Upper lobe of right lung (tissue), 1 donor: ENCODE results near the gene NABP2. TPM values are rescaled to one million over a fixed set of nuclear protein-coding genes. Genes with fewer than 3 reads are reported as not detected.

Experiments used
- ATAC-seq: fragments of 200-7000 bp; cut with Tn5 transposase; one replicate; pipeline ENCODE4 v1.9.1; 2020; ENCODE audit warnings: mild to moderate bottlenecking, moderate library complexity
- DNase-seq: peaks from one replicate; pipeline ENCODE4 v3.0.0-alpha.2; 2020
- H3K27ac ChIP-seq: fragments of 200-600 bp; one replicate; pipeline ENCODE4 v1.8.0; 2022
- H3K27me3 ChIP-seq: fragments of 200-600 bp; one replicate; pipeline ENCODE4 v1.8.0; 2022; ENCODE audit warnings: mild to moderate bottlenecking
- H3K36me3 ChIP-seq: fragments of 200-600 bp; one replicate; pipeline ENCODE4 v1.8.0; 2022
- H3K4me1 ChIP-seq: fragments of 200-600 bp; one replicate; pipeline ENCODE4 v1.8.0; 2022
- H3K4me3 ChIP-seq: fragments of 200-600 bp; one replicate; pipeline ENCODE4 v1.8.0; 2022; ENCODE audit warnings: mild to moderate bottlenecking
- H3K9me3 ChIP-seq: fragments of 200-600 bp; one replicate; pipeline ENCODE4 v1.8.0; 2022
- CTCF ChIP-seq: fragments of 200-600 bp; IDR thresholded peaks from one replicate; pipeline ENCODE4 v1.8.0; 2022; ENCODE audit warnings: antibody characterized with exemption
- intact Hi-C: fragments of 100-400 bp; cut with DNase I; formaldehyde crosslinking; loops from one replicate; pipeline ENCODE4 v1.11.0; 2022
- total RNA-seq: library from RNA; stranded (reverse); fragmentation: NEBNext Ultra II Directional; extraction: Animal tissue kit (Norgen Biotek cat#: 25700); gene quantifications from one replicate; pipeline ENCODE4 v1.2.1, GENCODE V29; 2021
- donor health status: DM: no; HTN: yes; CAD: no; lungs with severe emphysema.

The NABP2 gene
- total RNA-seq, 1 donor from 2014 or later: 19.8 TPM

- H3K4me1 ChIP-seq: peaks cover 13% of the 10 kb centered on the region
- H3K27ac ChIP-seq: no peak overlapping the region
- no peak for DNase-seq
- no peaks in the 10 kb centered on the region for H3K9me3 ChIP-seq
- no peak for TF ChIP-seq CTCF
- H3K27me3 ChIP-seq: no peaks in the 10 kb centered on the region
- H3K36me3 ChIP-seq: peaks cover 62% of the 10 kb centered on the region
- H3K4me3 ChIP-seq: no peak overlapping the region
- ATAC-seq: no peak
- intact Hi-C loops: no loop called here
Observed at GRCh38 chr12:56205445-56205844, 18.7 kb upstream of the NABP2 start.

- intact Hi-C loops: no loop called here
- DNase-seq: no peak
- no peak overlapping the region for H3K27ac ChIP-seq
Observed at GRCh38 chr12:56206452-56207166, 17.5 kb upstream of the NABP2 start.

GRCh38 chr12:56208006-56208405 is 16.1 kb upstream of the NABP2 start:
- Histone ChIP-seq H3K9me3 (no peaks in the 10 kb centered on the region), H3K27ac (no peak overlapping the region), H3K4me3 (no peak overlapping the region), H3K4me1 (peaks cover 6% of the 10 kb centered on the region), H3K36me3 (peaks cover 88% of the 10 kb centered on the region), H3K27me3 (no peaks in the 10 kb centered on the region)
- intact Hi-C loops: no loop called here
- DNase-seq: no peak
- no peak for ATAC-seq
- TF ChIP-seq CTCF: no peak

More at GRCh38 chr12:56206452-56207166, 17.5 kb upstream of the NABP2 start:
- Histone ChIP-seq H3K9me3 (no peaks in the 10 kb centered on the region), H3K27me3 (no peaks in the 10 kb centered on the region), H3K36me3 (peaks cover 74% of the 10 kb centered on the region), H3K4me3 (no peak overlapping the region), H3K4me1 (peaks cover 13% of the 10 kb centered on the region)
- TF ChIP-seq CTCF: peak; percentile 49
- ATAC-seq: peak; percentile 83

DNA sequence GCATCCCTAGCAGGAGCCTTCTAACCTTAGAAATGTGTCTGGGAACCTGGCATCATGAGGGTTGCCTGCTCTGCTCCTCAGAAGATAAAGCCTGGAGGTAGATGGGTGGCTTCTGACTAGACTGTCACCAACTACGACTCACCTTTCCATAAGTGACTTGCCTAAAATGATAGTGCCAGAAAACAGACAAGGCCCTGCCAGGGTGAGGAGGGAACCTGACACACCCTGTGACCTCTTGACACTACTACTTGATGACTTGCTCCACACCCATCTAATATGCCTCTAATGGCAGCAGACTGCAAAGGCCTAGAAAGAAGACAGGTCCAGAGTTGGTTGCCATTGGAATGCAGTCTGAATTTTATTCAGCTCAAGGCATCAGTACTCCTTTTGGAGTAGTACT is 11.8 kb upstream of the NABP2 start:
- no peaks in the 10 kb centered on the region for H3K9me3 ChIP-seq
- no peak for TF ChIP-seq CTCF
- no peak overlapping the region for H3K4me3 ChIP-seq
- no peaks in the 10 kb centered on the region for H3K27me3 ChIP-seq
- peaks cover 99% of the 10 kb centered on the region for H3K36me3 ChIP-seq
- H3K27ac ChIP-seq: no peak overlapping the region
- ATAC-seq: no peak
- no peak for DNase-seq
- no peaks in the 10 kb centered on the region for H3K4me1 ChIP-seq
- intact Hi-C loops: no loop called here

GRCh38 chr12:56213878-56214277 is 10.3 kb upstream of the NABP2 start:
- no peak for TF ChIP-seq CTCF
- peaks cover 87% of the 10 kb centered on the region for H3K36me3 ChIP-seq
- intact Hi-C loops: no loop called here
- H3K27me3 ChIP-seq: no peaks in the 10 kb centered on the region
- no peak overlapping the region for H3K4me3 ChIP-seq
- ATAC-seq (no peak), DNase-seq (no peak)
- peaks cover 2% of the 10 kb centered on the region for H3K4me1 ChIP-seq
- no peak overlapping the region for H3K27ac ChIP-seq
- H3K9me3 ChIP-seq: no peaks in the 10 kb centered on the region

DNA sequence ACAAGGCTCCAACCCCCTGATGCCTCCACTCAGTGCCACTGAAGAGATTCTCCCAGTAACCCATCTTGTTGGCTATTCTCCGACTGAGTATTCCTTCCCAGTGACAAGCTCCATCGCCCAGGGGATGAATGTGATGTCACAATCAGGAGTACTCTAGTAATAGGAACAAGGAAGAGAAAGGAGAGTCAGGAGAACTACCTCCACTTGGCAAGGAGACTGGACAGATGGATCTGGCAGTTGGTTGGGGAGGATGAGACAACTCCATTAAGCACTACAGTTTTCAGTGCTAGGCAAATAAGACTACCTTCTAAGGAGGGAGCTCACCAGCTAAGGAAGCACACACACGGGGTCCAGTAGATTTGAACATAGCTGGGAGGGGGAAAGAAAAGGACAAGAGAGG is 7.7 kb upstream of the NABP2 start:
- peaks cover 19% of the 10 kb centered on the region for H3K4me1 ChIP-seq
- ATAC-seq (no peak), DNase-seq (no peak)
- intact Hi-C loops: no loop called here
- H3K27me3 ChIP-seq: no peaks in the 10 kb centered on the region
- no peak overlapping the region for H3K27ac ChIP-seq
- H3K9me3 ChIP-seq: no peaks in the 10 kb centered on the region
- H3K4me3 ChIP-seq: no peak overlapping the region
- peaks cover 61% of the 10 kb centered on the region for H3K36me3 ChIP-seq
- TF ChIP-seq CTCF: no peak
